DMS114 treated with DMSO at 0.1 percent for 48 hours (cell line): ENCODE measurements around the gene FAM222A.

Experiments used
- DNase-seq: peaks from one replicate; lab custom pipeline; 2025; ENCODE audit not compliant: unreplicated experiment; lab: John Stamatoyannopoulos, UW

Gene FAM222A

DNA sequence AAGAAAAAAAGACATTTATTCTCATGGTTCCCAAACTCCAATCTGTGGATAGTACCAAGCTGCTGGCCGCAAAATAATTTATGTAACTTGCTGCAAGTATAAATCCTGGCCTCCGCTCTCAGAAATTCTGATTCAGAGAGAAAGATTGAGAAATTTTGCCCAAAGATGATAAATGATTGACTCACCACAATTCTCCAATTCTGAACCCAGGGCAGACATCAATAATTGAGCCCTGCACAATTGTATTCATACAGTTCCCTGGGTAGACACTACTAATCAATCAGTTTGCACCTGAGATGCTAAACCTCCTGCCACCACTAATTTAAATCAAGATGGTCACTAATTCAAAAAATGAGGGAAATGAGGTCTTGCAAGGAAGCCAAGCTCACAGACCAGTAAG is 81.4 kb downstream of the FAM222A start:
- no peak for DNase-seq

DNA sequence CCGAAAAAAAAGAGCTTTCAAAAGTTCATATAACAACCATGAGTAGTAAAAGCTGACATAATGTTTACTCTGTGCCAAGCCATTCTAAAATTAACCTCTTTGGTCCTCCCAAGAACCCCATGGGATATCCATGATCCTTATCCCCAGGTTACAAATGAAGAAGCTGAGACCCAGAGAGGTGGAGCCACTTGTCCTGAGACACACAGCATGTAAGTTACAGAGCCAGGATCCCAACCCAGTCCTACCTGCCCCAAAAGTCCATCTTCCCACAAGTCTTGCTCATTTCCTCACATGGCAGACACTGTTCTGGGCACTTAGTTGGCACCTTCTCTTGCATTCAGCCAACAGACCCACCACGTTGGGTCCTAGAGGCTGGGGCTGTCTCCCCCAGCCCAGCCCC is 82.4 kb downstream of the FAM222A start:
- no peak for DNase-seq

DNA sequence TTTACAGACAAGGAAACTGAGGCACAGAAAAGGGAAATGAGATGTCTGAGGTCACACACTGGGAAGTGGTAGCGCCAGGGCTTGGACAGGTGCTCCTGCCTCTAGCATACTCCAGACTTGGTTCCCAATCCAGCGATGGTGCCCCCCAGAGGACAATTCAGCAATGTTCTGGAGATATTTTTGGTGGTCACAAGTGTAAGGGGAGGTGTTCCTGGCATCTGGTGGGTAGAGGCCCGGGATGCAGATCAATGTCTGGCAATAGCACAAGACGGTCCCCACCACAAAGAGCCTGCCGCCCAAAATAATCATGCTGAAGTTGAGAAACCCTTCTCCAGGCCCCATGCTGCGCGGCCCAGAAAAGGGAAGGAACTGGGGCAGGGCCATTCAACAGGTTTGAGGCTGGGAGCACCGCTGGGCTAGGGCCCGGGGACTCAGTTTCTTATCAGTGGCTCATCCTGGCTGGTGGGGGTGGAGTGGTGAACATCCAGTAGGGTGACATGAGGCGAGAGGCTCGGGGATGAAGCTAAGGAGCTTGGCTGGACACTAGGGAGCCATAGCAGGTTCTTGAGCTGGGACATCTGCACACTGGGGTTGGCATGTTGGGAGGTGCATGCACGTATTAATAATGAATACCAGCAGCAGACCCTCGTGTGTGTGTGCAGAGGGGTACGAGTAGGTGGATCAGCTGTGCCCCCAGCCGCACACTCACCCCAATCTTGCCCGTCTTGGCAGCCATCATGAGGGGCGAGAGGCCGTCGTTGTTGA is 84.5 kb downstream of the FAM222A start:
- no peak for DNase-seq

DNA sequence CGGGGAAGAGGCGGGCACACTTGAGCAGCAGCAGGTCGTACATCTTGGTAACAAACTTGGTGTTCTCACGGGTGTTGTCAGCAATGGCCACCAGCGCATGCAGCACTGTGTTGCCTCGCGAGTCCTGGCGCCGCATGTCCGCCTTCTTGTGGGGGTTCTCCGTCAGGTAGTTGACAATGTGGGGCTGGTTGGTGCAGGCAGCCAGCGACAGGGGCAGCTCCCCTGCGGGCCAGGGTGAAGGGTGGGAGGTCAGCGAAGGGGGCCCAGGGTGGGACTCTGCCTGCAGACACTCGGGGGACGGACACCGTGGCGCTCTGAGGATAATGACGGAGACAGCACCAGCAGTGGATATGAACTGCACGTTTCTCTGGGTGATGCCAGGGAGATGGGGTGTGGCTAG is 85.1 kb downstream of the FAM222A start:
- no peak for DNase-seq

DNA sequence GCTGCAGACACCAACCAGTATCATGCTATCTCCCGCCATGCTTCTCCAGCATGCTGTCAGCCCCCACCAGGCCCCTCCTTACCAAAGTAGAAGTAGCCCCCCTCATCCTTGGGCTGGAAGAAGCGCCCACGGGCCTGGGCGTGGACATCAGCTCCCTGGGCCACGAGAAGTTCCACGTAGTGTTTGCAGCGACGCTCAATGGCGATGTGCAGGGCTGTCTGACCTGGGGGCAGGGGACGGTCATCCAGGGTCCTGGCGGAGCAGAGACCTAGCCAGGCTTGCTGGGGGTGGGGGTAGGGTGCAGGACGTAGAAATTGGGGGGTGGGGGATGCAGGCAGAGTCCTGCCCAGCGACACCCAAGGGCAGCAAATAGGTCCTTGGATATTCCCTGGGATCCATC is 86.9 kb downstream of the FAM222A start:
- DNase-seq = no peak

DNA sequence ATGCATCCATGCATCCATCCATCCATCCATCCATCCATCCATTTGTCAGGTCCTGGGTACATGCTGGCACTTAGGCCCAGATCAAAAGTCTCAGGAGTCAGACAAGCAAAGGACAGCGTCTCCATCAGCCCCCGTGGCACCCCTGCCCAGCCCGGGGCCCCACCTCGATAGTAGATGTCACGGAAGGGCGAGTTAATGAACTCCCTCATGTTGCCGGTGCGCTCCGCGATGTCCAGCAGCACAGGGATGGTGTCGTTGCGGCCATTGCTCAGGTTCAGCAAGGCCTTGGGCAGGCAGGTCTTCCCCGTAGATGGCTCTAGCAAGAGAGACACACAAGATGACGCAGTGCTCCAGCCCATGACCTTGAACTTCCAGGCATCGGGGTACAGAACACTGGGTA is 89.2 kb downstream of the FAM222A start:
- no peak for DNase-seq

DNA sequence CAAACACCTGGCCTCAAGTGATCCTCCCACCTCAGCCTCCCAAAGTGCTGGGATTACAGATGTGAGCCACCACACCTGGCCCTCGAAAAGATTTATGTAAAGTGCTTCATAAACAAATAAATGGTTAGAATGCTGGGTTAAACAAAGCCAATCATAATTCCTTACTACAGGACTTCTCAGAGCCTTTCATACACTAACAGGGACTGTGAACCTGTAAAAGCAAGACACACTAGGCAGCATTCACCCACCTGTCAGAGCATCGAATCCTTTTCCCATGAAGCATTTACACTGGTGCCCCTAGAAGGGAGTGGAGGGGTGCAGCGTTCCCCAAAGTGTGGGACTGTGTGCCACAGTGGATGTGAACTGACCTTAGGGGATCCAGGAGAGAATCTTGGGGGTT is 90.1 kb downstream of the FAM222A start:
- no peak for DNase-seq

DNA sequence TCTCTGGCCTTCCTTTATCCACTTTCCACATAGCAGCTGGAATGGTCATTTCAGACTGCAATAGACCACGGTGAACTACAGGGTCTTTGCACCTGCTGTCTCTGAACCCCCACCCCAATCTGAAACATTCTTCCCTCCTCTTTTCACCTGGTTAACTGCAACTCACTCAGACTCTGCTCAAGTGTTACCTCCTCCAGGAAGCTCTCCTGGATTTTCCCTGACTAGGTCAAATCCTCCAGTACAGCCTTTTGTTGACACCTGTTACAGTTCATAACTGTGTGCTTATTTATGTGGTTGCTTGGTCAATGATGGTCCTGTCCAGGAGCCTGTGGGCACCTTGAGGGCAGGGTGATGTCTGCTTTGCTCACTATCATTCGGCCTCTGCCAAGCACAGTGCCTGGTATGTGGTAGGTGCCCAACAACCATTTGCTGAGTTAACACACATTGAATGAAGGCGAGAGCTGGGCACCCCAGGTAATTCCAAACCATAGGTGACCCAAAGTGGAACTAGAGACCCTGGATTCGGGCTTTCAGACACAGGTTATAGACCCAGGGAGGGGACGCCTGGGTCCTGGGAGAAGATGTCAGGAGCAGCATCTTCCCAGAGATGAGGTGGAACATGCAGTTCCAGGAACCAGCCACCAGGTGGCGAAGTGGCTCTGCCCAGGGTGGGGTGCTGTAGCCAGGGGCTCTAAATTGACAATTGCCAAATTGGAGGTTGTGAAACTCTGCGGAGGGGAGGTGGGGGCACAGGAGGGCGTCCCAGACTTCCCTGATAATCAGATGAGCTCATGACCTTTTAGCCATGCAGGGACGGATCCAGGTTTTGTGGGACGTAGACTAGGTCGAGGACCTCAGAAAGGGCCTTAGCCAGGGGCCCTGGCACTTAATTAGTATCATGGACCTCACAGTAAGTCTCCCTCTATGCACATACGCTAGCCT is 91.5 kb downstream of the FAM222A start:
- peak; percentile 33 for DNase-seq

DNA sequence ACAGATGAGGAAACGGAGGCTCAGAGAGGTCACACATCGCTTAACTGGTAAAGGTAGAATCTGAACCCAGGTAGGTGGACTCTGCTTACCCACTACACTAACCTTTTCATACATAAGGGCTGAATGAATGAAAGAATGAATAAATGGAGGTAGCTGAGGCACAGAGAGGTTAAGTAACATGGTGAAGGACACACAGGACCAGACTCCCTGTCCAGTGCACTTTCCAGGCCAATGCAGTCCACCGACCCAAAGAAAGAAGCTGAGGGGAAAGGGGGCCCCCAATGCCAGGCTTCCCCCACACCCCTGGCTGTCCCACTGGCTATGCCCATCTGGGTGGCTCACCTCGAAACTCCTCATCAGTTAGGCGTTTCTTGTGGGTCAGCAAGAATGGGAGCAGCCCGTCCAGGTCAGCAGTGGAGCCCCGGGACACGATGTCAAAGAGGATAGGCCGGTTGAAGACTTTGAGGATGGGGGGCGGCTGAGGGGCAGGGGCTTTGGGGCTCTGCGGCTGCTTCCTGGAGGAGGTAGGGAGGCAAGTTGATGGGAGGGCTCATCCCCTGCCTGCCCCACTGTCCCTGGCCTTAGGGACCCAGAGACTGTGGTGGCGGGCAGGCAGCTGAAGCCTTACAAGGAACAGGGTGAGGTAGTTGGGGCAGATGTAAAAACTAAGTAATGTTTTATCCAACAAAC is 94.5 kb downstream of the FAM222A start:
- no peak for DNase-seq

DNA sequence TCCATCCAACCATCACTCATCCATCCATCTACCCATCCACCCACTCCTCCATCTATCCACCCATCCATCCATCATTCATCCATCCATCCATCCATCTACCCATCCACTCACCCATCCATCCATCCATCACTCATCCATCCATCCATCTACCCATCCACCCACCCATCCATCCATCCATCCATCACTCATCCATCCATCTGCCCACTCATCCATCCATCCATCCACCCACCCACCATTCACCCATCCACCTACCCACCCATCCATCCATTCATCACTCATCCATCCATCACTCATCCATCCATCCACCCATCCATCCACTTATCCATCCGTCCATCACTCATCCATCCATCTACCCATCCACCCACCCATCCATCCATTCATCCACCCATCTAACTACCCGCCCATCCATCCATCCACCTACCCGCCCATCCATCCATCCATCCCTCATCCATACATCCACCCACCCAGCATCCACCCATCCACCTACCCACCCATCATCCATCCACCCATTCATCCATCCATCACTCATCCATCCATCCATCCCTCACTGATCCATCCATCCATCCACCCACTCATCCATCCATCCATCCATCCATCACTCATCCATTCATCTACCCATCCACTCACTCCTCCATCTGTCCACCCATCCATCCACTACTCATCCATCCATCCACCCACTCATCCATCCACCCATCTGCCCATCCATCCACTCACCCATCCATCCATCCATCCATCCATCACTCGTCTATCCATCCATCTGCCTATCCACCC is 95.4 kb downstream of the FAM222A start:
- no peak for DNase-seq

DNA sequence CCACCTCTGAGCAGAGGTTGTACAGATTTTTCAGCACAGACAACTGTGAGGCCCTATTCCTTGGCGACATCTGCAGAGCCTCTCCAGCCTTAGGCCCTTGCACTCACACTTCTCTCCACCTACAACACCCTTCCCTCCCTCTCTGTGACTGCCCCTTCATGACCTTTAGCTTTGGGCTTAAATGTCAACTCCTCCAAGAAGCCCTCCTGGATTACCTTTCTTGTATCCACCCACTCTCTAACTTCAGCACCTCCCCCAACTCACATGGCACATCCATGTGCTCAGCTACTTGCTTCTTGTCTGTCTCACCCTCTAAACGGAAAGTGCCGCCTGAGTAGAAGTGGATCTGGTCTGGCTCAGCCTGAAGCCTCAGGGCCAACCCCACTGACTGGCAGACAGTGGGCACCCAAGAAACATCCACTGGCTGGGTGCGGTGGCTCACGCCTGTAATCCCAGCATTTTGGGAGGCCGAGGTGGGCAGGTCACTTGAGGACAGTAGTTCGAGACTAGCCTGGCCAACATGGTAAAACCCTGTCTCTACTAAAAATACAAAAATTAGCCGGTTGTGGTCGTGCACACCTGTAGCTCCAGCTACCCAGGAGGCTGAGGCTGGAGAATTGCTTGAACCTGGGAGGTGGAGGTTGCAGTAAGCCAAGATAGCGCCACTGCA is 97.5 kb downstream of the FAM222A start:
- DNase-seq = no peak

DNA sequence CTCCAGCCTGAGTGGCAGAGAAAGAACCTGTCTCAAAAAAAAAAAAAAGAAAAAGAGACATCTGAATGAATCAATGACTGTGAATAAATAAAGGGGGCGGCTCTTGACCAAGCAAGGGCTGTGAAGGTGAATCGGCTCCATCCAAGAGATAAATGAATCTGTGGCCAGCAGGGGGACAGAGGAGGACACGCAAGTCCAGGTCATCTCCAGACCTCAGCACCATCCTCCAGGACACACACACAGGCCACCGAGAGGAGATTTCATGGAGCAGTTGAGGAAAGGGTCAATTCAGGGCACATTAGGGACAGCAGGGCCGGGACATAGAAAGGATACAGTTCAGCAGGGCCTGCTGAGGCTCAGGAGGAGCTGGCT is 98.0 kb downstream of the FAM222A start:
- DNase-seq = no peak

DNA sequence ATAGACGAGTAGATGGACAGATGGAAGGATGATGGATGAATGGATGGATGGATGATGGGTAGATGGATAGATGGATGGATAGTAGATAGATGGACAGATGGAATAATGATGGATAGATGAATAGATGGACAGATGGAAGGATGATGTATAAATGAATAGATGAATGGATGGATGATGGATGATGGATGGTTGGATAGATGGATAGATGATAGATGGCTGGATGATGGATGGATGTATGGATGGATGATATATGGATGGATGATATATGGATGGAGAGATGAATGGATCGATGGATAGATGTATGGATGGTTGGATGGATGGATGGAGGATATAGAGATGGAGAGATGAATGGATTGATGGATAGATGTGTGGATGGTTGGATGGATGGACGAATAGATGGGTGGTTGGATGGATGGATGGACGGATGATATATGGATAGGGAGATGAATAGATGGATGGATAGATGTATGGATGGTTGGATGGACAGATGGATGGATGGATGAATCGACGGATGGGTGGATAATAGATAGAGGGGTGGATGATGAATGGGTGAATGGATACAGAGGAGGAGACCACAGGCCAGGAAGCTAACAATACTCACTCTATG is 100.3 kb downstream of the FAM222A start:
- DNase-seq = no peak

DNA sequence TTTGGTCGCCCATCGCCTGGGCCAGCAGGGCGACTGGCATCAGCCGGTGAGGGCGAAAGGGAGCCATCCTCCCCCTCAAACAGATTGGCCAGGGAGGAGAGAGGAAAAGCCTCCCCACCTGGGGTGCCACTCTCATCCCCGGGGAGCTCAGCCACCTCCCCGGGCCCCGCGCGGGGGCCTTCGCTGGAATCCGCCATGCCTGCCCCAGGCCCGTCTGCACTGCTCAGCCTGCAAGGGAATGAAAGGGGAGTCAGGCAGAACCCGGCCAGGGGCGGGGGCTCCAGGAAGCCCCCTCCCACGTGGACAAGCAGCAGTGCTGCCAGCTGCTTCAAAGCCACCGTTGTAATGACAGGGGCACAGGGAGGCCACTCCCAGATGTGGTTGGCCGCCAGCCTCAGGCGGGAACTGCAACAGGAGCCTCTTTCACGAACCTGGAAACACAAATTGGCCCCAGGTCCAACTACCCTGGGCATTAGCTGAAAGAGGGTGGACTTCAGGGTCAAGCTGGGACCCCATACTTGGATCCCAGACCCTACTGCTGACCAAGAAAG is 101.0 kb downstream of the FAM222A start:
- DNase-seq = no peak

DNA sequence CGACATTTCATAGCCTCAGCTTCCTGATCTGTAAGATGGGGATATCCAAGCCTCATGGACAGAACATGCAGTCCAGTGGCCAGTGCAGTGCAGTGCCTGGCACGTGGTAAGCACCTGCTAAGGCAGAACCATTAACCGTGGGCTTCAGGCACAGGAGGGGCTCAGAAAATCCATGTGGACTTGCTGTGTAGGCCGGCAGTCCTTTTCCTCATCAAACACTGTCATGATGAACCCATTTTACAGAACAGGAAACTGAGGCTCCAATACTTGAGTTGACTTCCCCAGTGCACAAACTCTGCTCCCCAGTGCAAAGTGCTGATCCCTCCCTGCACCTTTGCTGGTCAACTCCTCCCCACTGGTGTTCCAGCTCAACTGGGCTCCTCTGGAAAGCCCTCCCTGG is 101.6 kb downstream of the FAM222A start:
- DNase-seq = no peak

DNA sequence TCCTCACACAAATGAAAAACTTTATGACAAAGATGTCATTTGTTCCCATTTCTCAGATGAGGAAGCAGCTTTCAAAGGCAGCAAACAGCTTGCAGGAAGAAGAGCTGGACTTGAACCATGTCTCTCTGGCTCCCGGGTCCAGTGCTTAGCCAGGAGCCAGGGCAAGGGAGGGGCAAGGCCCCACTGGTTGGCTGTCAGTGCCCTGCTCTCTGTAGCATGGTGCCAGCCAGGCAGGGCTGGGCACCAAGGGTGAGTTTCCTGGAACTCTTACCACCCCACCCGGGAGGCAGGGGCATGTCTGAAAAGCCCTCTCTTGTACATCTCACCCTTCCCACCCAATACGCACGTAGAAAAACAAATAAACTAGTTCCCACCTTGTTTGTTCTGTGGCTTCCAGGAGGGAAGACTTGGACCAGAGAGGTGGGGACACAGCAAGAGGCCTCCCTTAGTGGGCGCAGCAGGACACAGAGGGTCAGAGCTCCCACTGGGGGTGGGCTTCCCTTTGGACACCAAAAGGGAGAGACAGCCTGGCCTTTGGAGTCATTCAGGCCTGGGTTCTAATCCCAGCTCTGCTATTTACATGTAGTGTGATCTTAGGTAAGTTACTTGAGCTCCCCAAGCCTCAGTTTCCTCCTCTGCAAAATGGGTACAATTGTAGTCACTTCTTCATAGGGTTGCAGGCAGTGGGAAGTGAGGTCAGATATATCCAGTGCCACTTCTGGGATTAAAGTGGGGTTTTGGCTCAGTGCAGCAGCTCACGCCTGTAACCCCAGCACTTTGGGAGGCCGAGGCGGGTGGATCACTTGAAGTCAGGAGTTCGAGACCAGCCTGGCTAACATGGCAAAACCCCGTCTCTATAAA is 102.4 kb downstream of the FAM222A start:
- no peak for DNase-seq

DNA sequence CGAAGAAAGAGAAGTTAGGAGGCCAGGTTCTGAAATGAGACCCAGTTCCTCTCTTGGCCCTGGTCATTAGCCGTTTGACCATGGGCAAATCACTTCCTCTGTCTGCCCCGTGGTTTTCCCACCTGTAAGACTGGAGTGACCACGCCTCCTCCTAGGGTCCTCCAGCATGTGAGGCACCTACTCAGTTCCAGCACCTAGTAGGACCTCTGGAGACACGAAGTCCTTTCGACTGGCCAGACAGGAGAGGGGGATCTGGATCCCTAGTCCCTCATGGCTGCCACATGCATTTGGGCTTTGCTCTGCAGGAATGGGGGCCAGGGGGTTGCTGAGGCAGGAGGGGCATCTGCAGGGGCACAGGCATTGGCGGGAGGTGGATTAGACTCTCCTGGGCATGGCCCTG is 103.2 kb downstream of the FAM222A start:
- no peak for DNase-seq

DNA sequence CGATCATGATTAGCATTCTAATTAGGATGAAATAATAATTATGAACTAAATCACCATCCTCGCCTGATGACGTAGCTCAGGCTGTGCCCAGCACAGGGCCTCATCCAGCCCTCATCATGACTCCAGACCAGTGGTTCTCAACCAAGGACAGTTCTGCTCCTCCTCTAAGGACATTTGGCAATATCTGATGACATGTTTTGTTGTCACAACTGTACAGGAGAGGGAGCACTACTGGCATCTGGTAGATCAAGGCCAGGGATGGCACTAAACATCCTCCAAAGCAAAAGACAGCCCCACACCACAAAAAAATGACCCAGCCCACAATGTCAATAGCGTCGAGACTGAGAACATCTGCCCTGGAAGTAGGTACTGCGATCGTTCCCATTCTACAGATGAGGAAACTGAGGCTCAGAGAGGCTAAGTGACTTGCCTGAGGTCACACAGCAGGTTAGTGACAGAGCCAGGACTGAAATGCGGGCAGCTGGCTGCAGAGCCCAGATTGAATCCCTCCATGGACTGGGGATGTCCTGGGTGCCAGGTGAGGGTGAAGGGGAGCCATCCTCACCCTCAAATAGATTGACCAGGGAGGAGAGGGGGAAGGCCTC is 104.1 kb downstream of the FAM222A start:
- no peak for DNase-seq
